ENCODE data around the gene EEF2K.
A peak's percentile ranks its signal among the peaks of the same experiment; 100 is the strongest.

Gene EEF2K

GRCh38 chr16:22253272-22253671 is 47.2 kb downstream of the EEF2K start:
- DNase-seq, result no peak

GRCh38 chr16:22255335-22255734 is 49.3 kb downstream of the EEF2K start:
- no peak for DNase-seq

- no peak for DNase-seq
These were observed 51.4 kb downstream of the EEF2K start for GRCh38 chr16:22257440-22257839.

- DNase-seq, result no peak
These were observed 54.4 kb downstream of the EEF2K start for GRCh38 chr16:22260490-22260889.

- no peak for DNase-seq
These were observed 56.4 kb downstream of the EEF2K start for GRCh38 chr16:22262460-22262859.

GRCh38 chr16:22264786-22265185 is 58.7 kb downstream of the EEF2K start:
- no peak for DNase-seq

GRCh38 chr16:22265351-22265750 is 59.3 kb downstream of the EEF2K start:
- no peak for DNase-seq

- DNase-seq, result no peak
These were observed 60.5 kb downstream of the EEF2K start for GRCh38 chr16:22266546-22266945.

- peak; percentile 8 for DNase-seq
These were observed 61.7 kb downstream of the EEF2K start for GRCh38 chr16:22267764-22268163.

GRCh38 chr16:22270525-22270924 is 64.4 kb downstream of the EEF2K start:
- no peak for DNase-seq

- DNase-seq, result no peak
These were observed 67.0 kb downstream of the EEF2K start for GRCh38 chr16:22272870-22273650.

GRCh38 chr16:22274916-22275315 is 68.8 kb downstream of the EEF2K start:
- DNase-seq, result no peak

- no peak for DNase-seq
These were observed 72.6 kb downstream of the EEF2K start for GRCh38 chr16:22278441-22279230.

GRCh38 chr16:22282254-22282892 is 76.3 kb downstream of the EEF2K start:
- DNase-seq, result no peak

GRCh38 chr16:22284637-22285036 is 78.6 kb downstream of the EEF2K start:
- no peak for DNase-seq

GRCh38 chr16:22285080-22285479 is 79.0 kb downstream of the EEF2K start:
- DNase-seq, result no peak

- no peak for DNase-seq
These were observed 84.9 kb downstream of the EEF2K start for GRCh38 chr16:22291020-22291419.

- no peak for DNase-seq
These were observed 85.8 kb downstream of the EEF2K start for GRCh38 chr16:22291860-22292318.

- no peak for DNase-seq
These were observed 86.2 kb downstream of the EEF2K start for GRCh38 chr16:22292320-22292719.

- no peak for DNase-seq
These were observed 87.3 kb downstream of the EEF2K start for GRCh38 chr16:22293137-22294106.

- DNase-seq, result no peak
These were observed 90.4 kb downstream of the EEF2K start for GRCh38 chr16:22296225-22297113.
